GM19023 (cell line): ENCODE data around the gene NFATC1.
"Not testable (repeated sequence)": the region's sequence is repeated elsewhere in the genome, so short reads cannot be mapped to it uniquely, and the experiment has no call there.

Experiments used
- ATAC-seq: cut with Tn5 transposase; IDR thresholded peaks from one replicate; pipeline ENCODE4 v1.9.1; 2021; ENCODE audit warnings: mild to moderate bottlenecking, moderate library complexity; ENCODE audit not compliant: unreplicated experiment

The NFATC1 gene

GRCh38 chr18:79470547-79470946 is 74.8 kb downstream of the NFATC1 start:
- no peak for ATAC-seq

DNA sequence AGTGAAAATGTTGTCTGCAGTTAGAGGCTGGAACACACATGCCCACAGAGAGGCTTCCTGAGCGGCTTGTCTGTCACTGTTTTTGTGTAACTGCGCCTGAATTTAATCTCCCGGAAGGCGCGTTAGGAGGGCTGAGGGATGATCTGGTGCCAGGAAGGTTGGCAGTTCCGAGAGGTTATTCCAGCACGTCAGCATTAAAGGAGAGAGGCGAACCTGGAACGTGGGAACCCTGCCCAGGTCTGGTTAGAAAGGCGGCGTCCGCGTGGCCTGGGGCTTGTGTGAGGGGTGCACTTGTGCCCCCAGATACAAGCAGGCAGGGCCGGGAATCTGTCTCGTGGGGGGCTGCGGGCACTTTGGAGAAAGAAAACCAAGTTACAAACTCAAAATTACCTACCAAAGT is 75.3 kb downstream of the NFATC1 start:
- ATAC-seq: no peak

GRCh38 chr18:79471597-79471996 is 75.9 kb downstream of the NFATC1 start:
- ATAC-seq: no peak

DNA sequence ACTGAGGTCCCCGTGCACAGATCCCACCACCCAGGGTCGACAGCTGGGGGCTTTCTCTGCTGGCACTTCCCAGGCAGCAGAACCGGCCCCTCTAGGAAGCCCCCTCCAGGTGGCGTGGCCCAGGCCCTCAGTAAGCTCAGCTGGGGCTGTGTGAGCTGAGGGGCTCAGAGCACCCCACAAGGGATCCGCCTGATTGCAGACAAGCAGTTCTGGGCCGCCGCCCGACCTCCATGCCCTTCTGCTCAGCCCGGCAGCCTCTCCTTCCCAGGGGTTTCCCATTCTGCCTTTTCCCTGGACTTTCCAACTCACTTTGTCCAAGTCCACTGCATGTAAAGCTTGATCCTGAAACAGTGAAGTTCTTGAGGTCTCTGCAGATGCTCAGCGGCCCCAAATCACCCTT is 76.4 kb downstream of the NFATC1 start:
- ATAC-seq: no peak

DNA sequence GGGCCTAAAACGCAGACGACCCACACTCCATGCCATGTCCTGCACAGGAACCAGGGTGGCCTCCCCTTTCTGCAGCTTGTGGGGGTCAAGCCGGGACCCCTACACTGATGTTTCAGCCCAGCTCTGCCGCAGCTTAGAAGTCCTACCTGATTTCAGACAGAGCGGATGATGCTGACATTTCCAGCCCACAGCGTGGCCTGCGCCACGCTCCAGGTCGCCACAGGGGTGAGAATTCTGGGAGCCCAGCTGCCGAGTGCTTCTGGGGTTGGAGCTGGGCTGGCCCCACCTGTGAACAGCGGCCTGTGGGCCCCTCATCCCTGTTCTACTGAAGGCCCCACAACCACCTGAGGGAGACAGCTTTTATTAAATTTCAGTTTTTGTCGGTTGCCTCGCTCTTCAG is 77.2 kb downstream of the NFATC1 start:
- no peak for ATAC-seq

DNA sequence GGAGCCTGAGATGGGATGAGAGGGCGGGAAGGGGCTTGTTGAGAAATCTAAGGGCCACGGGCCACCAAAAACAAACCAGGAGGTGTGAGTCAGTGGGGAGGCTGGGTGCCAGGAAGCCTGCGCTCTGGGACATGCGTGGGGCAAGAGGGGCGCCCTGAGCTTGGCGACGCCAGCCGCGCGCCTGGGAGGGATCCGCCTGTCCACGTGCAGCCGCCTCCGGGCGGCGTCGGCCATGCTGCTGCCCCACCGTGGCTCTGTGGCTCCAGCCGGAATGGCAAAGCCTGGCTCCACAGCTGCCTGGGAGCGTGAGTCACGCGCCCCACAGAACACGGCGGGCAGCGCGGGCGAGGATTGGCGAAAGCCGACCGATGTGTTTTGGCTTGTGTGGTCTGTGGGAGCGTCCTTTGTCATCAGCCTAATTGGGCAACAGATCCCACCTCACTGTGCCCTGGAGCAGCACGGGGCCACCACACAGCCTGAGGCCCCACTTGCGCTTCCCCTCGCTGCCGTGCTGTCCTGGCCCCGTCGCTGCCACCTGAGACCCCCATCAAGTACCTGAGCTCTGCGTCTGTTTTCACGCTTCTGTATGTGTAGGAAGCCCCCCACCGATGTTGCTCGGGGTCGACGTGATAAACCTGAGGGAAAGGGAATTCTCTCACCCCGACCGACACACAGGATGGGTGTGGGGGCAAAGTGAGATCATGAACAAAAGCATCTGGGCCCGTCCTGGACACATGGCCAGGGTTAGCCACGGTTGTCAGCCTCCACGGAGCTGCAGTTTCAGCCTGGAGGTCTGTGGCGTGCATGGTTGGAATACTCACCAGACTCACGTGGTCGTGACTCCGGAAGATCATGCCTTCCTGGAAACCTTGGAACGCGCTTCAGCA is 80.5 kb downstream of the NFATC1 start:
- ATAC-seq: no peak

- no peak for ATAC-seq
These were observed 81.3 kb downstream of the NFATC1 start for GRCh38 chr18:79476918-79477571.

DNA sequence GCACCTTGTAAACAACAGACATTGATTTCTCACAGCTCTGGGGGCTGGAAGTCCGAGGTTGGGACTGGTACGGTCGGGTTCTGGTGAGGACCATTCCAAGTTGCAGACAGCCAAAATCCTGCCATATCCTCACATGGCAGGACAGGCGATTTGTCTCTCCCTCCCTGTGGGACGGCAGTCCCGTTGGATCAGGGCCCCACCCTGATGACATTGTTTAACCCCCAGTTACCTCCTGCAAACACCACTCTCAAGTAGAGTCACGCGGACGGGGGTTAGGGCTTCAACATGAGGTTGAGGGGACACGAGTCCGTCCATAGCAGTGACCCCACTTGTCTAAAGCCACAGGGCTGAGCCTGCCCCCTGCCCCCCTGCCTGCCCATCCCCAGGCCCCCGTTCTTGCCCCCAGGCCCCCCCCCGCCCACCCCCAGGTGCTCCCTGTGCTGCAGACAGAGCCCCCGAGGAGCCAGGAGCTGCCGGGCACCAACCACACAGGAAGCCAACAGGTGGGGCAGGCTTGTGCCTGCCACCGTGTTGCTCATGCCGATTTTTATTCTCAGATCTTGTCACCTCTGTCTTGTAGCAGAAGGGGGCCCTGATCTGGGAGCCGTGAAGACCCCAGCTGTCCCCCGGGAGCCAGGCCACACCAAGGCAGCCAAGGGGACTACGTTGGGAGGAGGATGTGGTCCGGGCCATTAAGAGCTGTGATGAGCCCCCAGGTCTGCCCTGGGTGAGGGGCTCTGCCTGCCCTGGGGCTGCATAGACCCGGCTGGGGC is 82.2 kb downstream of the NFATC1 start:
- ATAC-seq: no peak

- ATAC-seq: no peak
These were observed 82.9 kb downstream of the NFATC1 start for GRCh38 chr18:79478484-79479115.

DNA sequence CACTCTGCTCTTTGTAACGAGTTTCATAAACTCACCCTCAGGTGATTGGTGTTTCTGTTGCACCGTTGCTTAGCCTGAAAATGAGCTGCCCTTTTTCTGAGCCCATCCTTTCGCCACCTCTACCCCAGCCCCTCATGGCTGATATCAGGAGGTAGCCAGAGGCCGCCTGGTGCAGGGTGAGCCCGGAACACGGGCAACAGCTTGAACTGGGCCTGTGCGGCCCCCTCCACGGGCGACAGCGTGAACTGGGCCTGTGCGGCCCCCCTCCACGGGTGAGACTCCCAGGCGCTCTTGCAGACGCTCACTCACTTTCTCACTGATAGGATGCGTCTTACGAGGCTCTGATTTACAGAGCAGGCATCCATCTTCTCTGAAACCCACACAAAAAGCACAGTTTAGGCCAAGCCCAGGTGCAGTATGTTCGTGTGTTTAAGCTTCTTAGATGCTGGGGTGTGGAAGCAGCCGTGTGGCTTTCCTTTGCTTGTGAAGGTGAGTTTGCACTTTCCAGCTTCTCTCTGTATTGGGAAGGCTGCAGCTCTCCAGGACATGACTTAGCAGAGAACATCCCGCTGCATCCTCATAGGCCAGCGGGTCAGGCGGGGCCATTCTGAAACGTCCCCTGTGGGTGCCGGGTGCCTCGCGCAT is 83.5 kb downstream of the NFATC1 start:
- no peak for ATAC-seq

- ATAC-seq: no peak
These were observed 84.0 kb downstream of the NFATC1 start for GRCh38 chr18:79479761-79480161.

DNA sequence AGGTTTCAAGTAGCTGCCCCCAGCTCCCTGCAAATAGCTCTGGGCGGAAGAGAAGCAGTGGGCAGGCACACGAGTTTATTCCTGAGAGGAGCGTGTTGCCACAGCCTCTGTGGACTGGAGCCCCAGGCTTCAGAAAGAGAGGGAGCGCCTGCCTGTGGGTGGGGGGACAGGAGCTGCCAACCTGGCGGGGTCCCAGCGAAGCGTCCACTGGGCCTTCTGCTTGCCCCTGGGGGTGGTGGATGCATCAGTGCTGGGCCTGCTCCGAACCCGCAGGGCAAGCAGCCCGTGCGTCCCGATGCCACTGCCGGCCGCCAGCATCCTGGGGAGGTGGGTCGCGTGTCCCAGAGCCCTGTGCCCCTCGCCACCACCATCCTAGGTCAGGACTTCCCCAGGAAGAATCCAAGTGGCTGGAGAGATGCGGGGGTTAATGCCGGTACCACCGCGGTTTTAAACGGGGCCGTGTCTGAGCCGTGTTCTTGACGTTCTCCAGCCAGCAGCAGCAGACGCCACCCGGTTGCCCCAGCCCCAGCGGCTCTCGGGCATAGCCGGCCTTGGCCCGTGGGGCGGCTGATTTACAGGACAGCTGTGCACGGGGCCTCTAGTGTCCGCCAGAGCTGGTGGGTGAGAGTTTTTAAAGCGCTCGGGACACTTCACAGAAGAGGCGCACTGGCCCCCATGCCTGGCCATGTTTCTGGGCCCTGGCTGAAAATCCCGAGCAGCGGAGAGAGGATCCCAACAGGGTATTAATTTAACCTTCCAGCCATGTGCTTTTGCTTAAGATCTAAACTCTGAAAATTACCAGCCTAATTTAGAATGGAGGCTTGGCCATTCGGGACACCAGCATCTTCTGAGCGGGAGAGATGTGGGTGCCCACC is 84.7 kb downstream of the NFATC1 start:
- ATAC-seq: no peak

GRCh38 chr18:79481046-79481790 is 85.5 kb downstream of the NFATC1 start:
- ATAC-seq: no peak

DNA sequence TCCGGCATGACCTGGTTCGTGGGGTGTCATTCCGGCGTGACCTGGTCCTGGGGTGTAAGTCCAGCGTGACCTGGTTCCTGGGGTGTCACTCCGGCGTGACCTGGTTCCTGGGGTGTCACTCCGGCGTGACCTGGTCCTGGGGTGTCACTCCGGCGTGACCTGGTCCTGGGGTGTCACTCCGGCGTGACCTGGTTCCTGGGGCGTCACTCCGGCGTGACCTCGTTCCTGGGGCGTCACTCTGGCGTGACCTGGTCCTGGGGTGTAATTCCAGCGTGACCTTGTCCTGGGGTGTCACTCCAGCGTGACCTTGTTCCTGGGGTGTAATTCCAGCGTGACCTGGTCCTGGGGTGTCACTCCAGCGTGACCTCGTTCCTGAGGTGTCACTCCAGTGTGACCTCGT is 87.7 kb downstream of the NFATC1 start:
- ATAC-seq: not testable (repeated sequence)

DNA sequence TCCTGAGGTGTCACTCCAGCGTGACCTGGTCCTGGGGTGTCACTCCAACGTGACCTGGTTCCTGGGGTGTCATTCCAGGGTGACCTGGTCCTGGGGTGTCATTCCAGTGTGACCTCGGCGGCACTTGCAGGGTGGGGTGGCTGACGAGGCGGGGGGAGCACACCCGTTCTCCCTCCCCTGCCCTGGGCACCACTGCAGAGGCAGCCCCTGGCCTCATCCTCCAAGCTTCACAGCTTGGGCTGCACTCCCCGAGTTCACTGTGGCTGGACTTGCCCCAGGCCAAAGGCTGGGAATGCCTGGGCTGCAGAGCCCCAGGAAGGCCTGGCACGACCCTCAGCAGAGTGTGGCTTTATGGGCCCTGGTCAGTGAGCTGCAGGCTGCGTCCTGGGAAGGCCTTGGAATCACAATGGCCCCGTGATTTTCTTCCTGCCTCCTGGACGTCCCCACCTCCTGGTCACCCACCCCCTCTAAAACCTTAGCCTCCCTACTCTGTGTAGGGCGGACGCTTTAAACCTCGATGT is 88.3 kb downstream of the NFATC1 start:
- ATAC-seq: no peak

DNA sequence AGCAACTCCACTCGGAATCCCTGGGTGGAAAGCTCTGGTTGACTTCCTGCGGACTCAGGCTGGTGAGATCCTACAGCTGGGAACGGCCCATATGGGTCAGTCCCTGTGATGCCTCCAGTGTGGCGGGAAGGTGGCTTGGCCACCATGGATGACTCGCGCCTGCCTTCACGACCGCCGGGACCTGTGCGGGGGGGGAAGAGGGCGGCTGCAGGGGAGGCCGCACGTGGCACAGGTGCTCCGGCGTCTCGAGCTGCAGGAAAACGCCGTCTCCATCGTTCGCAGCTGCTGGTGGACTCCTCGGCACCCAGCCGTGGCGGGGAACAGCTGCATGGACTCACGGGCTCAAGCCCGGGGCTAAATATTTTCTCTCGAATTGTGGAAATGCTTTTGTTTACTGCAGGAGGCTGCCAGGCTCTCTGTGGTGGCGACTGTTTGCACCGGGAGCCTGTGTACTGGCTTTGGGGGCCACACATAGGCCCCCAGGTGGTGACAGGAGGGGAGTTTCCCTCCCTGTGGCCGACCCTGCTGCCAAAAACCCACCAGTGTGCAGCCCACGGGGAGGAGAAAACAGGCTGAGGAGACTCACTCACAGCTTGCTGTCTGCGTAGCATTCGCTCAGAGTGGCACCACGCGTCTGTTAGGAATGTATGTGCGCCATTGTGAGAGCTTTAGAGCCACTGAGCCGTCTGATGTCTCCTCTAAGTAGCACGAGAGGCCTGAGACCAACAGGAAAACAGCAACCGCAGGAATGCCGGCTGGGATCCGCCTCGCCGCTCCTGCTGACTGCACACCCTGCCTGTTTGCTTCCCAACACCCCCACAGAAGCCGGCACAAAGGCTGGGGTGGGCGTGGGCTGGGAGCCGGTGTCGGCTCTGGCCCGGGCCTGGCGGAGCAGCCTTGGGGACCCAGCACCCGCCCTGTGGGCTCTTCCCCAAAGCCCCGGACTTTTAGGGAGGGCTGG is 89.2 kb downstream of the NFATC1 start:
- ATAC-seq: no peak

- ATAC-seq: no peak
These were observed 90.1 kb downstream of the NFATC1 start for GRCh38 chr18:79485788-79486355.
